ENCODE data around the gene PCK2. TPM values are rescaled to one million over a fixed set of nuclear protein-coding genes. Genes with fewer than 3 reads are reported as not detected.

The PCK2 gene
- total and polyA plus RNA-seq, 2 of the 13 experiments (the other 11 are each of a cell fraction or from before 2014, with no cell fraction given) = 129 to 272 TPM

DNA sequence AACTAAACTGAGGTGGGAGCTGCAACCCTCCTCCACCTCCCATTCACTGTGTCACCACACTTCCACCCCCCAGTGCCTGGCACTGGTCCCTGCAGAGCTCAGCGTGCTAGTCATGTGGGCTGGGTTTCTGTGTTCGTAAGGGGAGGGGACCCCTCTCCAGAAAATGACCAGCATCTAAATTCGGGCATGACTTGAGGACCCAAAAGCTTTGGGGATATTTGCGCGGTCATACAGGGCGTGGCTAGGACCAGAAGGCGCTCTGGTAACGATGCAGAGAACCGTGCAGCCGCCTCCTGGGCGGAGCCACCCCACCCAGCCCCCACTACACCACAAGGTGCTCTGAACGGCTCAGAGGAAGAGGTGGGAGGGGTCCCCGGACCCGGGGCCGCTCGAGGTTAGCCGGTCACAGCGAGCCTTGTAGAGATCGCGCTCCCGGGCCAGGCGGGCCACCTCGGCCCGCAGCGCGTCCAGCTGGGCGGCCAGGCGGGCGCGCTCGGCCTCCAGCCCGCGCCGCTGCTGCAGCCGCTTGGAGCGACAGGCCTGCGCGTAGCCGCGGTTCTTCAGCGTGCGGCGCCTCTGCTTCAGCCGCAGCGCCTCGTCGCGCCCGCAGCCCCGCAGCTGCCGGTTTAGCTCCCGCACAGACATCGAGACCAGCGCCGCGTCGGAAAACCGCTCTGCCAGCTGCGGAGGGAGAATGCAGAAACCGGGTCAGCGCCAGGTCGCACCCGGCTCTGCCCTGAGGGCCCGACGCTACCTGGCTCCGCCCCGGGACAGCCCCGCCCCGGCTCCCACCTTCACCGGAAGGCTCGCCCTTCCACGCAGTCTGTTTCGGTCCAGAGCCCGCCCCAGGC, 13.0 kb upstream of the PCK2 start (continued):
- peak; percentile 66 for TF ChIP-seq ETV6 (CRISPR knock-in tag; conservative IDR thresholded peaks at IDR 0.05)
- peak; percentile 89; the same call in 1 of the 2 replicates for TF ChIP-seq ZSCAN21 (CRISPR knock-in tag; IDR thresholded peaks at IDR 0.05; ENCODE audit: borderline replicate concordance)
- no peak for TF ChIP-seq JUN (CRISPR knock-in tag; IDR thresholded peaks at IDR 0.05)
- TF ChIP-seq, protein P1, sequence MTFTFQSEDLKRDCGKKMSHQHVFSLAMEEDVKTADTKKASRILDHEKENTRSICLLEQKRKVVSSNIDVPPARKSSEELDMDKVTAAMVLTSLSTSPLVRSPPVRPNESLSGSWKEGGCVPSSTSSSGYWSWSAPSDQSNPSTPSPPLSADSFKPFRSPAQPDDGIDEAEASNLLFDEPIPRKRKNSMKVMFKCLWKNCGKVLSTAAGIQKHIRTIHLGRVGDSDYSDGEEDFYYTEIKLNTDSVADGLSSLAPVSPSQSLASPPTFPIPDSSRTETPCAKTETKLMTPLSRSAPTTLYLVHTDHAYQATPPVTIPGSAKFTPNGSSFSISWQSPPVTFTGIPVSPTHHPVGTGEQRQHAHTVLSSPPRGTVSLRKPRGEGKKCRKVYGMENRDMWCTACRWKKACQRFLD (CRISPR knock-in tag; IDR thresholded peaks at IDR 0.05; ENCODE audit: borderline replicate concordance) = 0 out of 2 replicates have a peak, but pooled peaks have one; percentile 74
- peak; percentile 67 for TF ChIP-seq KAT8 (CRISPR knock-in tag; IDR thresholded peaks at IDR 0.05)
- TF ChIP-seq ARID5B (CRISPR knock-in tag; IDR thresholded peaks at IDR 0.05) = peak; percentile 65; the same call in 1 of the 2 replicates
- TF ChIP-seq SIN3B (IDR thresholded peaks at IDR 0.05; ENCODE audit: low read length) = no peak
- TF ChIP-seq ZBTB38 (CRISPR knock-in tag; IDR thresholded peaks at IDR 0.05) = peak; percentile 79
- TF ChIP-seq EP300 (IDR thresholded peaks at IDR 0.05; ENCODE audit: low read depth in 2 of 2, low read length in 2 of 2) = no peak
- TF ChIP-seq EP300 (CRISPR knock-in tag; IDR thresholded peaks at IDR 0.05; ENCODE audit: borderline replicate concordance) = 0 out of 2 replicates have a peak, but pooled peaks have one; percentile 32
- TF ChIP-seq MAZ (IDR thresholded peaks at IDR 0.05; ENCODE audit: borderline replicate concordance, low read depth, low read length) = 0 out of 2 replicates have a peak, but pooled peaks have one; percentile 12
- TF ChIP-seq MAZ (CRISPR knock-in tag; IDR thresholded peaks at IDR 0.05; ENCODE audit: low read depth) = peak; percentile 94
- TF ChIP-seq, protein P2, sequence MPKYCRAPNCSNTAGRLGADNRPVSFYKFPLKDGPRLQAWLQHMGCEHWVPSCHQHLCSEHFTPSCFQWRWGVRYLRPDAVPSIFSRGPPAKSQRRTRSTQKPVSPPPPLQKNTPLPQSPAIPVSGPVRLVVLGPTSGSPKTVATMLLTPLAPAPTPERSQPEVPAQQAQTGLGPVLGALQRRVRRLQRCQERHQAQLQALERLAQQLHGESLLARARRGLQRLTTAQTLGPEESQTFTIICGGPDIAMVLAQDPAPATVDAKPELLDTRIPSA (CRISPR knock-in tag; IDR thresholded peaks at IDR 0.05; ENCODE audit: borderline replicate concordance) = 0 out of 2 replicates have a peak, but pooled peaks have one; percentile 19
- peak; percentile 39; the same call in 1 of the 2 replicates for TF ChIP-seq ZNF350 (CRISPR knock-in tag; IDR thresholded peaks at IDR 0.05; ENCODE audit: borderline replicate concordance, low read depth)
- peak; percentile 59 for TF ChIP-seq HMG20B (CRISPR knock-in tag; conservative IDR thresholded peaks at IDR 0.05)
- peak; percentile 93; the same call in 1 of the 2 replicates for TF ChIP-seq GPN1 (CRISPR knock-in tag; IDR thresholded peaks at IDR 0.05; ENCODE audit: borderline replicate concordance)
- peak; percentile 71 for TF ChIP-seq KLF12 (CRISPR knock-in tag; IDR thresholded peaks at IDR 0.05; ENCODE audit: borderline replicate concordance)
- TF ChIP-seq, protein P3, sequence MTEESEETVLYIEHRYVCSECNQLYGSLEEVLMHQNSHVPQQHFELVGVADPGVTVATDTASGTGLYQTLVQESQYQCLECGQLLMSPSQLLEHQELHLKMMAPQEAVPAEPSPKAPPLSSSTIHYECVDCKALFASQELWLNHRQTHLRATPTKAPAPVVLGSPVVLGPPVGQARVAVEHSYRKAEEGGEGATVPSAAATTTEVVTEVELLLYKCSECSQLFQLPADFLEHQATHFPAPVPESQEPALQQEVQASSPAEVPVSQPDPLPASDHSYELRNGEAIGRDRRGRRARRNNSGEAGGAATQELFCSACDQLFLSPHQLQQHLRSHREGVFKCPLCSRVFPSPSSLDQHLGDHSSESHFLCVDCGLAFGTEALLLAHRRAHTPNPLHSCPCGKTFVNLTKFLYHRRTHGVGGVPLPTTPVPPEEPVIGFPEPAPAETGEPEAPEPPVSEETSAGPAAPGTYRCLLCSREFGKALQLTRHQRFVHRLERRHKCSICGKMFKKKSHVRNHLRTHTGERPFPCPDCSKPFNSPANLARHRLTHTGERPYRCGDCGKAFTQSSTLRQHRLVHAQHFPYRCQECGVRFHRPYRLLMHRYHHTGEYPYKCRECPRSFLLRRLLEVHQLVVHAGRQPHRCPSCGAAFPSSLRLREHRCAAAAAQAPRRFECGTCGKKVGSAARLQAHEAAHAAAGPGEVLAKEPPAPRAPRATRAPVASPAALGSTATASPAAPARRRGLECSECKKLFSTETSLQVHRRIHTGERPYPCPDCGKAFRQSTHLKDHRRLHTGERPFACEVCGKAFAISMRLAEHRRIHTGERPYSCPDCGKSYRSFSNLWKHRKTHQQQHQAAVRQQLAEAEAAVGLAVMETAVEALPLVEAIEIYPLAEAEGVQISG (CRISPR knock-in tag; IDR thresholded peaks at IDR 0.05) = peak; percentile 78
- peak; percentile 99 for TF ChIP-seq ZNF550 (CRISPR knock-in tag; IDR thresholded peaks at IDR 0.05; ENCODE audit: borderline replicate concordance)
- TF ChIP-seq ARHGAP35 (CRISPR knock-in tag; IDR thresholded peaks at IDR 0.05; ENCODE audit: borderline replicate concordance) = peak; percentile 44; the same call in 1 of the 2 replicates
